ENCODE data around the gene ASB18. TPM values are rescaled to one million over a fixed set of nuclear protein-coding genes. Genes with fewer than 3 reads are reported as not detected.

Gene ASB18
- total RNA-seq, 3 donors from 2014 or later (not counting 1 experiment from before 2014, with no cell fraction given), result not detected

DNA sequence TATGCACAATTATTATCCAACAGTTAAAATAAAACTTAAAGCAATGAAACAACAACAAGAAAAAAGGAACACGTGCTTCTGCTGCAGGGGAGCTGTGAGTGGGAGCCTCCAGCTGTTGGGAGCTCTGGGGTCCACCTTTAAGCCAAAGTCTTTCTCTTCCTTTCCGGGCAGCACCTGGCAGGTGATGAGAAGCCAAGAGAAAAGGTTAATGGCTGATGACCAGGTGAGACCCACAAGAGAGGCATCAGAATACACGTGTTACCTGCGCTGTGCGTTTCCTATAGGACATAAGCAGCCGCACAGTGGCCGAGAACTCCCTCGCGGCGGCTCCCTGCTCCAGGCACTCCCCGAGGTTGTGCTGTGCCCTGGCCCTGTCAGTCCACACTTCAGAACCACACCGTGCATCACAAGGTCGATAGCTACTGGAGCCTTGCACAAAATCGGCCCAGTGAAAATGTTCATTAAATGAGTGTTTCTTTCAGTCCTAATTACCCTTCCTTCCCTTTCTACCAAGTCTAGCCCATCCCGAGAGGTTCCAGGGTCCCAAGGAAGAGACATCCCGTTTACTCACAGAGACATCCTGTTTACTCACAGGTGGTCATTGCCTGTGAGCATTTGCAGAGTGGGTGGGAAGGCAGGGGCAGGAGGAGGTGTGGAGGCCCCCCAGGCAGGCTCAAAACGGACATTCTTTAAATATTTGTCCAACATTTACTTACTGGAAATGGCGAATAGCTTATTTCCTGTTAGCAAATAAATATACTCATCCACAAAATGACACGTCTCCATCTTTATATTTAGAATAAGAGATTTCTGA is 44.9 kb upstream of the ASB18 start:
- H3K4me1 ChIP-seq (ENCODE audit: control insufficient read depth, insufficient read depth, low read length), result no peaks in the 10 kb centered on the region
- intact Hi-C loops (cut with micrococcal nuclease), result no loop called here
- ATAC-seq, result no peak
- no peaks in the 10 kb centered on the region for H3K4me1 Mint-ChIP-seq
- H3K9me3 Mint-ChIP-seq, result peaks cover 0 to 2% of the 10 kb centered on the region in 2 donors
- no peak overlapping the region for H3K27ac Mint-ChIP-seq
- no peak overlapping the region for H3K4me3 ChIP-seq (ENCODE audit: low read length)
- TF ChIP-seq CTCF (IDR thresholded peaks at IDR 0.05), result no peak
- 73% methylated on average over 15 of the region's 19 CpGs for WGBS (ENCODE audit: insufficient coverage)
- DNase-seq, result no peak
- H3K27me3 ChIP-seq (ENCODE audit: control insufficient read depth, insufficient read depth, low read length), result peaks cover 2% of the 10 kb centered on the region
- no peak overlapping the region for H3K27ac ChIP-seq (ENCODE audit: low read length)
- peaks cover 4 to 20% of the 10 kb centered on the region in 2 donors for H3K27me3 Mint-ChIP-seq (ENCODE audit: low read depth in 2 of 2)
- H3K36me3 ChIP-seq (ENCODE audit: control insufficient read depth, insufficient read depth, low read length), result no peaks in the 10 kb centered on the region
- H3K36me3 Mint-ChIP-seq, result no peaks in the 10 kb centered on the region
- H3K9me3 ChIP-seq (ENCODE audit: control insufficient read depth, insufficient read depth, low read length), result no peaks in the 10 kb centered on the region
- H3K4me3 Mint-ChIP-seq, result no peak overlapping the region

- Histone ChIP-seq H3K4me3 (ENCODE audit: low read length) (no peak overlapping the region), H3K27ac (ENCODE audit: low read length) (no peak overlapping the region), H3K36me3 (ENCODE audit: control insufficient read depth, insufficient read depth, low read length) (no peaks in the 10 kb centered on the region), H3K4me1 (ENCODE audit: control insufficient read depth, insufficient read depth, low read length) (no peaks in the 10 kb centered on the region), H3K27me3 (ENCODE audit: control insufficient read depth, insufficient read depth, low read length) (no peaks in the 10 kb centered on the region), H3K9me3 (ENCODE audit: control insufficient read depth, insufficient read depth, low read length) (no peaks in the 10 kb centered on the region)
- WGBS (ENCODE audit: insufficient coverage), result 90% methylated on average over 11 of the region's 12 CpGs
- intact Hi-C loops (cut with micrococcal nuclease), result no loop called here
- Mint-ChIP-seq H3K27me3 (ENCODE audit: low read depth in 2 of 2) (peaks cover 4 to 6% of the 10 kb centered on the region in 2 donors), H3K4me3 (no peak overlapping the region), H3K27ac (no peak overlapping the region), H3K9me3 (peaks cover 0 to 2% of the 10 kb centered on the region in 2 donors), H3K4me1 (no peaks in the 10 kb centered on the region), H3K36me3 (no peaks in the 10 kb centered on the region)
- DNase-seq, result no peak
- no peak for ATAC-seq
- no peak for TF ChIP-seq CTCF (IDR thresholded peaks at IDR 0.05)
Measured at GRCh38 chr2:236307641-236308040, 43.4 kb upstream of the ASB18 start.

- H3K27ac Mint-ChIP-seq, result no peak overlapping the region
- DNase-seq (no peak), ATAC-seq (no peak)
- H3K4me1 Mint-ChIP-seq, result no peaks in the 10 kb centered on the region
- Histone ChIP-seq H3K4me3 (ENCODE audit: low read length) (no peak overlapping the region), H3K9me3 (ENCODE audit: control insufficient read depth, insufficient read depth, low read length) (no peaks in the 10 kb centered on the region), H3K27me3 (ENCODE audit: control insufficient read depth, insufficient read depth, low read length) (no peaks in the 10 kb centered on the region), H3K36me3 (ENCODE audit: control insufficient read depth, insufficient read depth, low read length) (no peaks in the 10 kb centered on the region), H3K4me1 (ENCODE audit: control insufficient read depth, insufficient read depth, low read length) (no peaks in the 10 kb centered on the region), H3K27ac (ENCODE audit: low read length) (no peak overlapping the region)
- peaks cover 0 to 4% of the 10 kb centered on the region in 2 donors for H3K27me3 Mint-ChIP-seq (ENCODE audit: low read depth in 2 of 2)
- WGBS (ENCODE audit: insufficient coverage), result 86% methylated on average over 9 of the region's 13 CpGs
- H3K36me3 Mint-ChIP-seq, result no peaks in the 10 kb centered on the region
- TF ChIP-seq CTCF (IDR thresholded peaks at IDR 0.05), result no peak
- H3K9me3 Mint-ChIP-seq, result no peaks in the 10 kb centered on the region
- intact Hi-C loops (cut with micrococcal nuclease), result no loop called here
- H3K4me3 Mint-ChIP-seq, result no peak overlapping the region
Measured at GRCh38 chr2:236306825-236307540, 42.8 kb upstream of the ASB18 start.
